PC-3 (cell line): Measurements from ENCODE around the gene FANK1. TPM values are rescaled to one million over a fixed set of nuclear protein-coding genes. Genes with fewer than 3 reads are reported as not detected.

Experiments
- ATAC-seq: fragments of 200-7000 bp; cut with Tn5 transposase; 2 replicates; pipeline ENCODE4 v1.9.1; 2020; ENCODE audit warnings: mild to moderate bottlenecking, moderate library complexity
- BruUV-seq: library from RNA; stranded (reverse); fragments of 400-500 nt; replicated peaks from 2 replicates; lab custom pipeline; 2021; lab: Mats Ljungman, UMichigan
- CTCF ChIA-PET: fragments of 300-600 bp; sonication (Branson Sonifier 250); formaldehyde crosslinking; loops from one replicate; lab custom pipeline; 2022; ENCODE audit warnings: antibody characterized with exemption; lab: Charles Lee
- POLR2A ChIA-PET: fragments of 300-600 bp; sonication (Branson Sonifier 250); formaldehyde crosslinking; loops from one replicate; lab custom pipeline; 2022; ENCODE audit warnings: antibody characterized with exemption; ENCODE audit not compliant: unreplicated experiment; lab: Charles Lee
- DNase-seq: peaks from one replicate; pipeline ENCODE4 v3.0.0-alpha.2; 2015
- H2AFZ ChIP-seq: fragments of 300-600 bp; sonication (generic); 2 replicates; pipeline ENCODE4 v1.6.0; 2016; ENCODE audit warnings: antibody characterized with exemption, low read length
- H3F3A ChIP-seq: fragments of 300-600 bp; sonication (generic); one replicate; pipeline ENCODE4 v1.6.0; 2017; ENCODE audit warnings: antibody characterized with exemption, low read length, control low read depth, mild to moderate bottlenecking; ENCODE audit not compliant: unreplicated experiment
- H3K27ac ChIP-seq: fragments of 300-600 bp; sonication (generic); 2 replicates; pipeline ENCODE4 v1.5.1; 2016; ENCODE audit warnings: mild to moderate bottlenecking, low read length
- H3K27me3 ChIP-seq: fragments of 300-600 bp; sonication (generic); 2 replicates; pipeline ENCODE4 v1.6.1; 2016; ENCODE audit warnings: low read length, mixed read lengths
- H3K36me3 ChIP-seq: fragments of 300-600 bp; sonication (generic); 2 replicates; pipeline ENCODE4 v1.6.1; 2016; ENCODE audit warnings: low read depth, mixed run types, low read length, mixed read lengths
- H3K4me1 ChIP-seq: fragments of 300-600 bp; sonication (generic); 2 replicates; pipeline ENCODE4 v1.5.1; 2016; ENCODE audit warnings: low read length; ENCODE audit not compliant: insufficient read depth
- H3K4me2 ChIP-seq: fragments of 300-600 bp; sonication (generic); 2 replicates; pipeline ENCODE4 v1.6.0; 2016; ENCODE audit warnings: low read length
- H3K4me3 ChIP-seq: fragments of 300-600 bp; sonication (generic); 2 replicates; pipeline ENCODE4 v1.5.1; 2016; ENCODE audit warnings: mild to moderate bottlenecking, low read length, mixed read lengths
- H3K79me2 ChIP-seq: fragments of 300-600 bp; sonication (generic); 2 replicates; pipeline ENCODE4 v1.6.1; 2017; ENCODE audit warnings: low read length, mixed read lengths
- H3K9ac ChIP-seq: fragments of 300-600 bp; sonication (generic); 2 replicates; pipeline ENCODE4 v1.6.0; 2016; ENCODE audit warnings: mild to moderate bottlenecking, low read length
- H3K9me2 ChIP-seq: fragments of 300-600 bp; sonication (generic); replicated peaks from 2 replicates; pipeline ENCODE4 v1.6.1; 2016; ENCODE audit warnings: mixed run types, low read length, mixed read lengths
- H3K9me3 ChIP-seq: fragments of 300-600 bp; sonication (generic); 2 replicates; pipeline ENCODE4 v1.6.1; 2016; ENCODE audit warnings: low read length, mixed read lengths
- H4K20me1 ChIP-seq: fragments of 300-600 bp; sonication (generic); 2 replicates; pipeline ENCODE4 v1.6.1; 2016; ENCODE audit warnings: low read length, mixed read lengths
- EZH2 ChIP-seq: fragments of 300-600 bp; sonication (generic); IDR thresholded peaks from one replicate; pipeline ENCODE4 v1.6.1; 2017; ENCODE audit warnings: antibody characterized with exemption, mild to moderate bottlenecking, low read length; ENCODE audit not compliant: unreplicated experiment
- EZH2phosphoT487 ChIP-seq: fragments of 300-600 bp; sonication (generic); IDR thresholded peaks from 2 replicates; pipeline ENCODE4 v1.6.1; 2018; ENCODE audit warnings: mild to moderate bottlenecking, antibody characterized with exemption, low read length, borderline replicate concordance
- intact Hi-C: fragments of 100-400 bp; cut with micrococcal nuclease; formaldehyde crosslinking; loops from 2 replicates; pipeline ENCODE4 v1.9.0; 2023
- total RNA-seq: library from RNA; depleted of rRNA; stranded (reverse); fragments of >200 nt; gene quantifications from 2 replicates; pipeline ENCODE4 v1.2.3, GENCODE V29; 2014
- TF ChIP-seq, protein P1 (sequence below): fragments of 300-600 bp; sonication (generic); conservative IDR thresholded peaks from 2 replicates; pipeline ENCODE4 v1.5.1; 2017; ENCODE audit warnings: antibody characterized with exemption, low read depth, mild to moderate bottlenecking, low read length

Gene FANK1
- total RNA-seq, 1 experiment from 2014 or later: 0.95 TPM

GRCh38 chr10:125878957-125879835, 17.2 kb upstream of the FANK1 start:
- intact Hi-C loops: no loop called here
- BruUV-seq: no TSS peak
- Histone ChIP-seq H2AFZ (no peak overlapping the region), H4K20me1 (no peaks in the 10 kb centered on the region), H3K9me2 (no peaks in the 10 kb centered on the region), H3K27ac (peak overlapping the region; percentile 77), H3K9me3 (peaks cover 6% of the 10 kb centered on the region; the same call in 1 of the 2 replicates), H3K79me2 (peaks cover 12% of the 10 kb centered on the region), H3K36me3 (peaks cover 30% of the 10 kb centered on the region), H3K4me1 (peaks cover 10% of the 10 kb centered on the region), H3K9ac (no peak overlapping the region), H3K27me3 (no peaks in the 10 kb centered on the region), H3K4me2 (peak overlapping the region; percentile 53; the same call in 1 of the 2 replicates), H3F3A (peaks cover 3% of the 10 kb centered on the region), H3K4me3 (no peak overlapping the region)
- ATAC-seq (peak; percentile 94), DNase-seq (peak; percentile 92)
- CTCF ChIA-PET: no interaction called here
- POLR2A ChIA-PET: no interaction called here
- TF ChIP-seq EZH2phosphoT487: no peak

GRCh38 chr10:125880719-125881118, 15.6 kb upstream of the FANK1 start:
- no peak overlapping the region for H3K27ac ChIP-seq
- H3K4me1 ChIP-seq: peaks cover 17% of the 10 kb centered on the region
- no peak overlapping the region for H2AFZ ChIP-seq
- H3F3A ChIP-seq: peaks cover 3% of the 10 kb centered on the region
- intact Hi-C loops: no loop called here
- TF ChIP-seq EZH2 (no peak), EZH2phosphoT487 (no peak)
- TF ChIP-seq, protein P1, sequence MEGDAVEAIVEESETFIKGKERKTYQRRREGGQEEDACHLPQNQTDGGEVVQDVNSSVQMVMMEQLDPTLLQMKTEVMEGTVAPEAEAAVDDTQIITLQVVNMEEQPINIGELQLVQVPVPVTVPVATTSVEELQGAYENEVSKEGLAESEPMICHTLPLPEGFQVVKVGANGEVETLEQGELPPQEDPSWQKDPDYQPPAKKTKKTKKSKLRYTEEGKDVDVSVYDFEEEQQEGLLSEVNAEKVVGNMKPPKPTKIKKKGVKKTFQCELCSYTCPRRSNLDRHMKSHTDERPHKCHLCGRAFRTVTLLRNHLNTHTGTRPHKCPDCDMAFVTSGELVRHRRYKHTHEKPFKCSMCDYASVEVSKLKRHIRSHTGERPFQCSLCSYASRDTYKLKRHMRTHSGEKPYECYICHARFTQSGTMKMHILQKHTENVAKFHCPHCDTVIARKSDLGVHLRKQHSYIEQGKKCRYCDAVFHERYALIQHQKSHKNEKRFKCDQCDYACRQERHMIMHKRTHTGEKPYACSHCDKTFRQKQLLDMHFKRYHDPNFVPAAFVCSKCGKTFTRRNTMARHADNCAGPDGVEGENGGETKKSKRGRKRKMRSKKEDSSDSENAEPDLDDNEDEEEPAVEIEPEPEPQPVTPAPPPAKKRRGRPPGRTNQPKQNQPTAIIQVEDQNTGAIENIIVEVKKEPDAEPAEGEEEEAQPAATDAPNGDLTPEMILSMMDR: no peak
- no peak overlapping the region for H3K9ac ChIP-seq
- CTCF ChIA-PET: no interaction called here
- H3K36me3 ChIP-seq: peaks cover 24% of the 10 kb centered on the region
- no peak overlapping the region for H3K4me3 ChIP-seq
- peaks cover 6% of the 10 kb centered on the region; the same call in 1 of the 2 replicates for H3K9me3 ChIP-seq
- H3K79me2 ChIP-seq: peaks cover 12% of the 10 kb centered on the region
- H4K20me1 ChIP-seq: no peaks in the 10 kb centered on the region
- H3K4me2 ChIP-seq: no peak overlapping the region
- DNase-seq (no peak), ATAC-seq (no peak)
- POLR2A ChIA-PET: no interaction called here
- H3K9me2 ChIP-seq: no peaks in the 10 kb centered on the region
- BruUV-seq: no TSS peak
- no peaks in the 10 kb centered on the region for H3K27me3 ChIP-seq

GRCh38 chr10:125881192-125881591, 15.2 kb upstream of the FANK1 start, which contains the start of gene DHX32:
TSS of gene DHX32 (minus strand) at chr10:125881292. CDS start at chr10:125880824, 468 bp downstream.
- ATAC-seq (no peak), DNase-seq (no peak)
- Histone ChIP-seq H2AFZ (no peak within 1 kb of the TSS), H3K27ac (no peak within 1 kb of the TSS), H3K4me1 (peaks cover 17% of the 10 kb centered on the region), H3K36me3 (peaks cover 19% of the 10 kb centered on the region), H4K20me1 (no peaks in the 10 kb centered on the region), H3K79me2 (peaks cover 12% of the 10 kb centered on the region), H3K27me3 (no peaks in the 10 kb centered on the region), H3K9ac (no peak within 1 kb of the TSS), H3K9me2 (no peaks in the 10 kb centered on the region), H3K4me2 (no peak within 1 kb of the TSS), H3K9me3 (peaks cover 6% of the 10 kb centered on the region; the same call in 1 of the 2 replicates), H3F3A (peaks cover 3% of the 10 kb centered on the region), H3K4me3 (no peak within 1 kb of the TSS)
- ChIA-PET CTCF (no interaction called here), POLR2A (no interaction called here)
- TF ChIP-seq EZH2: no peak
- no peak for TF ChIP-seq EZH2phosphoT487
- TF ChIP-seq, protein P1: no peak
- intact Hi-C loops: no loop called here
- no TSS peak for BruUV-seq
